8988T (cell line): ENCODE data around the gene CARS1.
"Not testable (repeated sequence)": the region's sequence is repeated elsewhere in the genome, so short reads cannot be mapped to it uniquely, and the experiment has no call there.

Experiments
- DNase-seq: peaks from one replicate; pipeline ENCODE4 v3.0.0; 2011

Gene CARS1

DNA sequence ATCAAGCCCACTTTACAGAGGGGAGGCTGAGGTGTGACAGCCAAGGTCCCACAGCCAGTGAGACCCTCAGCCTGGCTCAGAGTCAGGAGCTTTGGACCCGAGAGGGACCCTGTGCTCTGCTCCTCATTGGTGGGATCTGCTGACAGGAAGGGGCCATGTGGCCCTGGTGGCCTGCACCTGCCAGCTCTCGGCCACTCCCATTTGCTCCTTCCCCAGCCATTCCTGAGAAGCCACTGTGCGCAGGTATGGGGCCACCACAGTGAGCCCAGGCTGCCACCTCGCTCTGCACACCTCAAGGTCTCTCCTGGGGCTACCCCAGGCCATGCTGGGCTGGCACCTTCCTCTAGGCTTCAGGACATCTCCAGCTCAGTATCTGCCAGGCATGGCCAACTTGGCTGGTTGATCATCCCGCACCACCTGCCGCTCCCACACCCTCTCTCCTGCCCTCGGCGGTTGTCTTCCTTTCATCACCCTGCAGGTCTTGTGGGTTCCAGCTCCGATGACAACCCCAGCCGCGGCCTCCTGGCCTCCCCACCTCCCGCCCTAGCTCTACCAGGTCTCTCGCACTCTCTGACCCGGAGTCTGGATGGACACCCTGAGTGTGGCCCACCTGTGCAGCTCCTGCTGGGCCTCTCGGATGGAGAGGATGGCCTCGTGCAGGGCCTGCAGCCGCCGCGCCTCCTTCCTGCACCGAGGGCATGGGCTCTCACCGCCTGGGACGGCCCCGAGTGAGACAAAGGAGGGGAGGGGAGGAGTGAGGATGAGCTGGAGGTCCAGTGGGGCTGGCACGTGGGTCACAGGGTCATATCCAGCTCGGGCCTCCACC, 32.2 kb upstream of the CARS1 start:
- no peak for DNase-seq

DNA sequence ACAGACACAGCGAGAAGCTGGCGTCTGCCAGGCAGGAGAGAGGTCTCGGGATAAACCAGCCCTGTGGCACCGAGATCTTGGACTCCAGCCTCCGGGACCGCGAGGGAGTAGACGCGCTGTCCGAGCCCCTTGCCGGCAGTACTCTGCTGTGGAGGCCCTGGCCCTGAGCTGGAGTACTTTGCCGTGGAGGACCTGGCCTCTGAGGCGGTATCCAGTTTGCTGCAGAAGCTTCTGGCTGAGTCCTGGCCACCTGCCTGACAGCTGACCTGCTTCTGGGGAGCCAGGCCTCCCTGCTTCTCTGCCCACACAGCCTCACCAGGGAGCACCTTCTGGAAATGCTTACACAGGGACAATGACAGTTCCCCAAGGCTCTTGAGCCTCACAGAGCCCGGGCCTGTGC, 31.6 kb upstream of the CARS1 start:
- DNase-seq: no peak

DNA sequence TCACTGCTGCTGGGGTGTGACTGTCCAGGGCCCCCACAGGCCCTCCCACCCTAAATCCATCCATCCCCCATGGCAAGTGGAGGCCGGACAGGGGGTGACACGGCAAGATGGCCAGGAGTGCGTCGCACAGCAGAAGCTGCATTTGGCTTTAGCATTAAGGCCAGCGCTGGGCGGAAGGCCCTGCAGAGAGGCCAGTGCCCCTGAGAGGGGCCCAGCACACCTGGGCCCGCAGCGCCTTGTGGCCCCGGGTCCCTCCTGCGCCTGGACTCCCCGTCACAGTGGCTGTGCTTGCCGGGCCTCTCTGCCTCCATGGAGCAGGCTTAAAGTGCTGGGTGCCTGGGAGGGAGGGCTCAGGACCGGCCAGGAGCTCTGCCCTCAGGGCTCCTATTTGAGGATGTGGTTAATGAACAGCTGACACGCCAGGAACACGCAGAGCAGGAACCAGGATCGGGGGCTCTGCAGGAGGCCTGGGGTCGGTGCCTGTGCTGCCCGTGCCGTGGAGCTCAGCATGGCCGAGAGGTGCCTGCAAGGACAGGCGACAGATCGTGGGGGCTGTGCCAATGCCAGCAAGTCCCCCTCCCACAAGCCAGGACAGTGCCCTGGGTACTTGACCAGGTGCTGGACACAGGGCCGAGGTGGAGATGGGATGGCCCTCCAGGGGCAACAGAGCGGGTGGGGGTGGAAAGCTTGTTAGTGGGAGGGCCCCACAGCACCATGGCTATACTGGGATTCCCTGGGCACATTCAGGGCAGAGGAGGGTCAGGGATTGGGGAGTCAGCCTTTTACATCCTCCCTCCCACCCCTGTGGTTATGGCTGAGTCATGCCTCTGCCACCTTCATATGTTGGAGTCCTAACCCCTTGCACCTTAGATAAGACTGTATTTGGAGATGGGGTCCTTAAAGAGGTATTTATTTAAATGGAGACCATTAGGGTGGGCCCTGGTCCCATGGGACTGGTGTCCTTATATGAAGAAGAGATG, 30.9 kb upstream of the CARS1 start:
- no peak for DNase-seq

- DNase-seq: no peak
These were observed 30.1 kb upstream of the CARS1 start for GRCh38 chr11:3087373-3087772.

GRCh38 chr11:3086671-3087150, 29.5 kb upstream of the CARS1 start:
- DNase-seq: no peak

DNA sequence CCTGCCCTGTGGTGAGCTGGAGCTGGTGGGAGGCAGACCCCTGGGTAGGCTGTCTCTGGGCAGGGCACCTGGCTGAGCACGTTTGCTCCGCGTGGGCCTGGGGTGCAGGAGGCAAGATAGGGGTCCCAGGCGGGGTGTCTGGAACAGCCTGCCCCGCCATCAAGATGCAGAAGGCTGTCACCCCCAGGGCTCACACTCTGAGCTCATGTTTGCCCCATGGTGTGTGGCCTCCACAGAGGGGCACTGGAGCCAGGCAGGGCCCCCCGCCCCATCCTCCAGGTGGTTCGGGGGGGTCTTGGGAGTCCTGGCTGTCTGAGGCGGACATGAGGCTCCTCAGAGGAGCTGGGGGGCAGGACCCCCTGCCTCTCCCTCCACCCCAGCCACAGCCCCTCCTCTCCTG, 28.9 kb upstream of the CARS1 start:
- no peak for DNase-seq

- DNase-seq: no peak
These were observed 27.8 kb upstream of the CARS1 start for GRCh38 chr11:3085052-3085451.

- DNase-seq: no peak
These were observed 26.1 kb upstream of the CARS1 start for GRCh38 chr11:3083321-3083720.

DNA sequence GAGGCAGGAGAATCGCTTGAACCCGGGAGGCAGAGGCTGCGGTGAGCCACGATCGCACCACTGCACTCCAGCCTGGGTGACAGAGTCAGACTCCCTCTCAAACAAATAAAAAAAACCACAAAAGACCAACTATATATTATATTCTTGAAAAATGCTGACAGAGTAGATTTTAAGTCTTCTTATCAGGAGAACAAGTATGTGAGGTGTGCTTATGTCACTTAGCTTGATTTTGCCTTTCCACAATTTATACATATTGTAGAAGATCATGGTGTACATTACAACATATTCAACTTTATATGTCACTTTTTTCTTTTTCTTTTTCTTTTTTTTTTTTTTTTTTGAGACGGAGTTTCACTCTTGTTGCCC, 24.1 kb upstream of the CARS1 start:
- DNase-seq: no peak

- no peak for DNase-seq
These were observed 23.6 kb upstream of the CARS1 start for GRCh38 chr11:3080733-3081385.

DNA sequence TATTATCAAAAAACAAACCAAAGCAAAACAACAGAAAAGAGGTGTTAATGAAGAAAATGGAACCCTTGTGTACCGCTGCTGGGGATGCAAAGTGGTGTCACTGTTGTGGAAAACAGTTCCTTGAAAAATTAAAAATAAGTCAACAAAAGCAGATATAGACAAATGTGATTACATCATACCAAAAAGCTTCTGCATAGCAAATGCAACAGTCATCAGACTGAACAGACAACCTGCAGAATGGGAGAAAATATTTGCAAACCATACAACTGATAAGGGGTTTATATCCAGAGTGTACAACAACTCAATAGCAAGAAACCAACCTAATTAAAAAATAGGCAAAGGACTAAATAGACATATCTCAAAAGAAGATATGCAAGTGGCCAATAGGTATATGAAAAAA, 22.9 kb upstream of the CARS1 start:
- no peak for DNase-seq

DNA sequence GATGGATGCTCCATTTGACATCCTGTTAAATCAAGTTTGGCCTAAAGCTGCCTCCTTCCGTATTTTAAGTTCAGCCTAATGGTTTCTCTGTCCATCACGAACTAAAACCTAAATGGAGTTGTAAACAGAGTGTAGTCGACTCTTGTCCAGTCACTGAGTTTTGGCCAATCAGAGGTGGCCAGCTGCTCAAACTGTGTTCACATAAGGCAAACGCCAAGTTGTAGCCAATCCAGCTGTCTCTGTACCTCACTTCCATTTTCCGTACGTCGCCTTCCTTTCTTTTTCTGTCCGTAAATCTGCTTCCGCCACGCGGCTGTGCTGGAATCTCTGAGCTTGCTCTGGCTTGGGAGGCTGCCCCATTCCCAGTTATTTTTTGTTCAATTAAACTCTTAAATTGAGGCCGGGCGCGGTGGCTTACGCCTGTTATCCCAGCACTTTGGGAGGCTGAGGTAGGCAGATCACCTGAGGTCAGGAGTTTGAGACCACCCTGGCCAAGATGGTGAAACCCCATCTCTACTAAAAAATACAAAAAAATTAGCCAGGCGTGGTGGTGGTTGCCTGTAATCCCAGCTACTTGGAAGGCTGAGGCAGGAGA, 20.7 kb upstream of the CARS1 start:
- no peak for DNase-seq

DNA sequence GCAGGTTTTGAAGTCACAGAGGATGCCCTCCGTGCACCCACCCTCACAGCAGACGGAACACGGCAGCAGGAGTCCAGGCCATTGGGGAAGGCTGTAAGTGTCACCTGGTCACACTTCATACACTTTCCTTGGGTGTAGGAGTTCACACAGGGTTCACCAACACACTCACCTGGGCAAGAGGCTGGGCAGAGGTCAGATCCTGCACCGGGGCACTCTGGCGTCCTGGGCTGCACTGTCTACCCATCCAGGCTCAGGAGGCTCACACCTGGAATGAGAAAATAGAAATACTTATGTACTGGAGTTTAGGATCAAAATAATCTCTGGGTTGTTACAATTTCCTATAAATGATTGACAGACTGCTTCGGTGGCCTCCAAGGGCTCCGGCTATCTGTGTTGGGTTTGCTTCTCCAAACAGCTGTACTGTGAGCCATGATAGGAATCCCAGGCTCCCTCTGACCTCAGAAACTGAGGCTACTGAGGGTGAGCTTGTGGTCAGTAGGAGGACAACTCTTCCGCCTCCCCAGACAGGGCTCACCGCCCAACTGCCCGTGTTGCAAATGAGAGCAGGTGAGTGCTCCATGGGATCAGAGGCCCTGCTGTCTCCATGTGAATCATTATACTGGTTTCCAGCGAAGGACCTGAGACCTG, 20.1 kb upstream of the CARS1 start:
- DNase-seq: no peak

DNA sequence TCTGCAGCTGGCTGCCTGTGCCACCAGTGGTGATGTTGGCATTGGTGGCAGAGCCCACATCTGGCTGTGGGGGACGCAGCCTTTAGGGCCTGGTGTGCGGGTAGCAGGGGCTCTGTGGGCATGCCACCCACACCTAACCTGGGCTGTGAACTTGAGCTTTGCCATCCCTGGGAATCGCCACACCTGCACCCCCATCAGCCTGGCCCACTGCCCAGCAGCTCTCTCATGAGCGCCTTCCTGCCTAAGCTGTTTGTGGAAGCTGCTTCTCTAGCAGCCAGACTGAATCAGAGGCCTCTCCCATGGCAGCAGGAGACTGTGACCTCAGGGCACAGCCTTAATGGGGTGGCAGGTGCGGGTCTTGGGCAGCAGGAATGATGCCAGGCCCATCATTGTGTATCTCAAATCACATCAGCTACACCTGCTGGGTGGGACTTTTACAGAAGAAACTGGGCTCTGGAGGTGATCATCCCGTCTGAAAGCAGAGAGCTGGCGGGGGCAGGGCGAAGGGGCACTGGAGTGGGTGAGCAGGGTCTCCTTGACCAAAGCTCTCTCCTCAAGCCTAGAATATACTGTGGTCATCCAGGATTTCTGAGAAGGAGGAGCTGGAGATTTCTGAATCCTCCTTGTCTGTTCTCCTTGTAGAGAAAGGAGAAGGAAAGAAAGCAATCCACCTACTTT, 17.8 kb upstream of the CARS1 start:
- no peak for DNase-seq

DNA sequence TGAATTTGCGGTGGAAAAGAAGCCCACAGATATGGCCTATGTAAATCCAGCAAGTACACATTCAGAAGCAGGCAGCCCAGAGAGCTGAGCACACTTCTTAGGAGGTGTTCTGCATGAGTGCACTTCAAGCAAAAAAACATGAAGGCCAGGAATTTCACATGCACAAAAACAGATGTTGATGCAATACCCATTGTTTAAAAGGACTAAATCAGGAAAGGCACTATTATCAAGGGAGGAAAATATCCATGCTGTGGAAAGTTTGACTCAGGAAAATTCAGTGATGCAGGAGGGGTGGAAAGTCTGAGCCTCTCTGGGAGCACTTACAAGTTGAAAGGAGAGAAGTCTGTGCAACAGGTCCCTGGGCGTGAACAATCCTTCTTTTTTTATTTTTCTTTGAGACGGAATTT, 15.8 kb upstream of the CARS1 start:
- DNase-seq: no peak

GRCh38 chr11:3069425-3069824, 12.2 kb upstream of the CARS1 start:
- DNase-seq: no peak

GRCh38 chr11:3066308-3066707, 9.1 kb upstream of the CARS1 start:
- DNase-seq: not testable (repeated sequence)

DNA sequence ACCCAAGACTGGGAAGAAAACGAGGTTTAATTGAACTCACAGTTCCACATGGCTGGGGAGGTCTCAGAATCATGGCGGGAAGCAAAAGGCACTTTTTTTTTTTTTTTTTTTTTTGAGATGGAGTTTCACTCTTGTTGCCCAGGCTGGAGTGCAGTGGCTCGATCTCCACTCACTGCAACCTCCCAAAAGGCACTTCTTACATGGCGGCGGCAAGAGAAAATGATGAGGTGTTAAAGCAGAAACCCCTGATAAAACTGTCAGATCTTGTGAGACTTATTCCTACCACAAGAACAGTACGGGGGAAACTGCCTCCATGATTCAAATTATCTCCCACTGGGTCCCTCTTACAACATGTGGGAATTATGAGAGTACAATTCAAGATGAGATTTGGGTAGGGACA, 7.5 kb upstream of the CARS1 start:
- not testable (repeated sequence) for DNase-seq

DNA sequence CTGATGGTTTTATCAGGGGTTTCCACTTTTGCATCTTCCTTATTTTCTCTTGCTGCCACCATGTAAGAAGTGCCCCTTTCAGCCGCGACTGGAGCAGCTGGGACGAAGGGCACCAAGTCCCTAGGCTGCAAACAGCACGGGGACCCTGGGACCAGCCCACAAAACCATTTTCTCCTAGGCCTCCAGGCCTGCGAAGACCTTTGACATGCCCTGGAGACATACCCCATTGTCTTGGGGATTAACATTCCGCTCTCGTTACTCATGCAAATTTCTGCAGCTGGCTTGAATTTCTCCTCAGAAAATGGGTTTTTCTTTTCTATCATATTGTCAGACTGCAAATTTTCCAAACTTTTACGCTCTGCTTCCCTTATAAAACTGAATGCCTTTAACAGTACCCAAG, 6.7 kb upstream of the CARS1 start:
- DNase-seq: not testable (repeated sequence)

- not testable (repeated sequence) for DNase-seq
These were observed 6.2 kb upstream of the CARS1 start for GRCh38 chr11:3063432-3063831.

GRCh38 chr11:3060436-3061025, 3.3 kb upstream of the CARS1 start:
- DNase-seq: no peak
